Neural cell (in vitro differentiated cells): Measurements from ENCODE around the gene BRF1. TPM values are rescaled to one million over a fixed set of nuclear protein-coding genes. Genes with fewer than 3 reads are reported as not detected.
"Not testable (repeated sequence)": the region's sequence is repeated elsewhere in the genome, so short reads cannot be mapped to it uniquely, and the experiment has no call there.

Source experiments
- H2AFZ ChIP-seq: fragments of 200-600, 300-800 bp; sonication (generic), shearing (Covaris generic); 2 replicates; pipeline ENCODE4 v1.6.0; 2014; ENCODE audit warnings: low read depth, mild to moderate bottlenecking, antibody characterized with exemption, low read length, moderate library complexity
- H3F3A ChIP-seq: fragments of 200-600 bp; shearing (Covaris generic); 2 replicates; pipeline ENCODE4 v1.6.1; 2016; ENCODE audit warnings: mild to moderate bottlenecking, moderate library complexity, mixed read lengths, antibody characterized with exemption, low read length; ENCODE audit not compliant: insufficient read depth, poor library complexity, severe bottlenecking
- H3K27ac ChIP-seq: fragments of 200-600, 300-800 bp; sonication (generic), shearing (Covaris generic); 2 replicates; pipeline ENCODE4 v1.5.1; 2014; ENCODE audit warnings: mild to moderate bottlenecking, low read length, moderate library complexity
- H3K27me3 ChIP-seq: fragments of 300-800, 200-600 bp; sonication (generic), shearing (Covaris generic); 2 replicates; pipeline ENCODE4 v1.6.0; 2014; ENCODE audit warnings: mild to moderate bottlenecking, low read depth, low read length, moderate library complexity; ENCODE audit not compliant: insufficient read depth
- H3K36me3 ChIP-seq: fragments of 300-800, 200-600 bp; sonication (generic), shearing (Covaris generic); 2 replicates; pipeline ENCODE4 v1.5.1; 2014; ENCODE audit warnings: mild to moderate bottlenecking, antibody characterized with exemption, low read length, moderate library complexity; ENCODE audit not compliant: insufficient read depth
- H3K4me2 ChIP-seq: fragments of 300-800, 200-600 bp; sonication (generic), shearing (Covaris generic); 2 replicates; pipeline ENCODE4 v1.6.0; 2014; ENCODE audit warnings: mild to moderate bottlenecking, low read length
- H3K4me3 ChIP-seq: fragments of 300-800, 200-600 bp; sonication (generic), shearing (Covaris generic); 2 replicates; pipeline ENCODE4 v1.5.1; 2014; ENCODE audit warnings: mild to moderate bottlenecking, low read length, moderate library complexity
- H3K79me2 ChIP-seq: fragments of 200-600 bp; shearing (Covaris generic); replicated peaks from 2 replicates; pipeline ENCODE4 v1.6.0; 2014; ENCODE audit warnings: mild to moderate bottlenecking, low read length, moderate library complexity; ENCODE audit not compliant: insufficient read depth
- H3K9ac ChIP-seq: fragments of 300-800, 200-600 bp; sonication (generic), shearing (Covaris generic); 2 replicates; pipeline ENCODE4 v1.6.1; 2016; ENCODE audit warnings: mild to moderate bottlenecking, low read length, mixed read lengths
- H3K9me2 ChIP-seq: fragments of 200-600 bp; shearing (Covaris generic); 2 replicates; pipeline ENCODE4 v1.6.1; 2016; ENCODE audit warnings: mild to moderate bottlenecking, low read length, mixed read lengths; ENCODE audit not compliant: insufficient read depth
- H3K9me3 ChIP-seq: fragments of 200-600, 300-800 bp; sonication (generic), shearing (Covaris generic); 2 replicates; pipeline ENCODE4 v1.6.1; 2016; ENCODE audit warnings: mild to moderate bottlenecking, mixed run types, low read length, moderate library complexity, mixed read lengths
- H4K20me1 ChIP-seq: fragments of 200-600 bp; shearing (Covaris generic); 2 replicates; pipeline ENCODE4 v1.6.1; 2016; ENCODE audit warnings: mild to moderate bottlenecking, mixed run types; ENCODE audit not compliant: insufficient read depth
- EP300 ChIP-seq: fragments of 450-650 bp; conservative IDR thresholded peaks from 2 replicates; pipeline ENCODE4 v1.6.1; 2014; ENCODE audit warnings: antibody characterized with exemption, mild to moderate bottlenecking, moderate library complexity; ENCODE audit not compliant: poor library complexity, severe bottlenecking
- EZH2 ChIP-seq: fragments of 200-600, 300-800 bp; shearing (Covaris generic), sonication (generic); IDR thresholded peaks from 2 replicates; pipeline ENCODE4 v1.6.1; 2014; ENCODE audit warnings: antibody characterized with exemption, low read length, borderline replicate concordance, mild to moderate bottlenecking; ENCODE audit not compliant: insufficient read depth, poor library complexity, severe bottlenecking
- MXI1 ChIP-seq: fragments of 450-650 bp; conservative IDR thresholded peaks from 2 replicates; pipeline ENCODE4 v1.6.1; 2014; ENCODE audit warnings: antibody characterized with exemption, mild to moderate bottlenecking; ENCODE audit not compliant: poor library complexity, severe bottlenecking
- POLR2AphosphoS5 ChIP-seq: IDR thresholded peaks from 2 replicates; pipeline ENCODE4 v1.6.1; 2012
- RAD21 ChIP-seq: fragments of 450-650 bp; conservative IDR thresholded peaks from 2 replicates; pipeline ENCODE4 v1.6.1; 2014; ENCODE audit warnings: antibody characterized with exemption, mild to moderate bottlenecking, moderate library complexity
- SMC3 ChIP-seq: fragments of 450-650 bp; conservative IDR thresholded peaks from 2 replicates; pipeline ENCODE4 v1.6.1; 2014; ENCODE audit warnings: antibody characterized with exemption, mild to moderate bottlenecking, moderate library complexity; ENCODE audit not compliant: poor library complexity
- TAF1 ChIP-seq: IDR thresholded peaks from 2 replicates; pipeline ENCODE4 v1.6.1; 2012; ENCODE audit warnings: low read depth
- polyA plus RNA-seq: library from polyadenylated mRNA; depleted of rRNA; stranded (reverse); fragments of >200 nt; gene quantifications from 2 replicates; pipeline ENCODE4 v1.2.3, GENCODE V29; 2014
- TF ChIP-seq, protein P1 (sequence below): fragments of 450-650 bp; IDR thresholded peaks from 2 replicates; pipeline ENCODE4 v1.5.1; 2014; ENCODE audit warnings: antibody characterized with exemption, mild to moderate bottlenecking, moderate library complexity; ENCODE audit not compliant: poor library complexity, severe bottlenecking
- TF ChIP-seq, protein P2 (sequence below): IDR thresholded peaks from 2 replicates; pipeline ENCODE4 v1.6.1; 2012; ENCODE audit warnings: borderline replicate concordance

BRF1 gene
- polyA plus RNA-seq, 1 donor from 2014 or later = 69.4 TPM

DNA sequence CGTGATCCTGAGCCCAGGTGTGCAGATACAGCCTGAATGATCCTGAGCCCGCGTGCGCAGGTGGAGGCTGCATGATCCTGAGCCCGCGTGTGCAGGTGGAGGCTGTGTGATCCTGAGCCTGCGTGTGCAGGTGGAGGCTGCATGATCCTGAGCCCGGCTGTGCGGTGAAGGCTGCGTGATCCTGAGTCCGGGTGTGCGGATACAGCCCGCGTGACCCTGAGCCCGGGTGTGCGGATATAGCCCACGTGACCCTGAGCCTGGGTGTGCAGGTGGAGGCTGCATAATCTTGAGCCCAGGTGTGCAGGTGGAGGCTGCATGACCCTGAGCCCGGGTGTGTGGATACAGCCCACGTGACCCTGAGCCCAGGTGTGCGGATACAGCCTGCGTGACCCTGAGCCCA lies 20.3 kb downstream of the BRF1 start:
- Histone ChIP-seq H3K9me2 (no peaks in the 10 kb centered on the region), H3K36me3 (no peaks in the 10 kb centered on the region), H3K4me3 (no peak overlapping the region), H3K9me3 (no peaks in the 10 kb centered on the region), H3K9ac (no peak overlapping the region), H3K4me2 (no peak overlapping the region), H3F3A (no peaks in the 10 kb centered on the region), H3K27ac (no peak overlapping the region), H2AFZ (no peak overlapping the region), H3K79me2 (peaks cover 7% of the 10 kb centered on the region), H3K27me3 (no peaks in the 10 kb centered on the region), H4K20me1 (no peaks in the 10 kb centered on the region)
- TF ChIP-seq RAD21 = no peak
- TF ChIP-seq, protein P1, sequence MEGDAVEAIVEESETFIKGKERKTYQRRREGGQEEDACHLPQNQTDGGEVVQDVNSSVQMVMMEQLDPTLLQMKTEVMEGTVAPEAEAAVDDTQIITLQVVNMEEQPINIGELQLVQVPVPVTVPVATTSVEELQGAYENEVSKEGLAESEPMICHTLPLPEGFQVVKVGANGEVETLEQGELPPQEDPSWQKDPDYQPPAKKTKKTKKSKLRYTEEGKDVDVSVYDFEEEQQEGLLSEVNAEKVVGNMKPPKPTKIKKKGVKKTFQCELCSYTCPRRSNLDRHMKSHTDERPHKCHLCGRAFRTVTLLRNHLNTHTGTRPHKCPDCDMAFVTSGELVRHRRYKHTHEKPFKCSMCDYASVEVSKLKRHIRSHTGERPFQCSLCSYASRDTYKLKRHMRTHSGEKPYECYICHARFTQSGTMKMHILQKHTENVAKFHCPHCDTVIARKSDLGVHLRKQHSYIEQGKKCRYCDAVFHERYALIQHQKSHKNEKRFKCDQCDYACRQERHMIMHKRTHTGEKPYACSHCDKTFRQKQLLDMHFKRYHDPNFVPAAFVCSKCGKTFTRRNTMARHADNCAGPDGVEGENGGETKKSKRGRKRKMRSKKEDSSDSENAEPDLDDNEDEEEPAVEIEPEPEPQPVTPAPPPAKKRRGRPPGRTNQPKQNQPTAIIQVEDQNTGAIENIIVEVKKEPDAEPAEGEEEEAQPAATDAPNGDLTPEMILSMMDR = no peak

- Histone ChIP-seq H3K79me2 (peaks cover 7% of the 10 kb centered on the region), H3K36me3 (no peaks in the 10 kb centered on the region), H4K20me1 (no peaks in the 10 kb centered on the region), H3K4me2 (no peak overlapping the region), H3K9me3 (no peaks in the 10 kb centered on the region), H3K27ac (no peak overlapping the region), H3K27me3 (no peaks in the 10 kb centered on the region), H3K4me3 (no peak overlapping the region), H3K9me2 (no peaks in the 10 kb centered on the region), H2AFZ (no peak overlapping the region), H3K9ac (no peak overlapping the region), H3F3A (no peaks in the 10 kb centered on the region)
- TF ChIP-seq MXI1 (no peak), SMC3 (no peak), EP300 (no peak), TAF1 (no peak), POLR2AphosphoS5 (no peak), EZH2 (no peak), RAD21 (no peak)
- TF ChIP-seq, protein P2, sequence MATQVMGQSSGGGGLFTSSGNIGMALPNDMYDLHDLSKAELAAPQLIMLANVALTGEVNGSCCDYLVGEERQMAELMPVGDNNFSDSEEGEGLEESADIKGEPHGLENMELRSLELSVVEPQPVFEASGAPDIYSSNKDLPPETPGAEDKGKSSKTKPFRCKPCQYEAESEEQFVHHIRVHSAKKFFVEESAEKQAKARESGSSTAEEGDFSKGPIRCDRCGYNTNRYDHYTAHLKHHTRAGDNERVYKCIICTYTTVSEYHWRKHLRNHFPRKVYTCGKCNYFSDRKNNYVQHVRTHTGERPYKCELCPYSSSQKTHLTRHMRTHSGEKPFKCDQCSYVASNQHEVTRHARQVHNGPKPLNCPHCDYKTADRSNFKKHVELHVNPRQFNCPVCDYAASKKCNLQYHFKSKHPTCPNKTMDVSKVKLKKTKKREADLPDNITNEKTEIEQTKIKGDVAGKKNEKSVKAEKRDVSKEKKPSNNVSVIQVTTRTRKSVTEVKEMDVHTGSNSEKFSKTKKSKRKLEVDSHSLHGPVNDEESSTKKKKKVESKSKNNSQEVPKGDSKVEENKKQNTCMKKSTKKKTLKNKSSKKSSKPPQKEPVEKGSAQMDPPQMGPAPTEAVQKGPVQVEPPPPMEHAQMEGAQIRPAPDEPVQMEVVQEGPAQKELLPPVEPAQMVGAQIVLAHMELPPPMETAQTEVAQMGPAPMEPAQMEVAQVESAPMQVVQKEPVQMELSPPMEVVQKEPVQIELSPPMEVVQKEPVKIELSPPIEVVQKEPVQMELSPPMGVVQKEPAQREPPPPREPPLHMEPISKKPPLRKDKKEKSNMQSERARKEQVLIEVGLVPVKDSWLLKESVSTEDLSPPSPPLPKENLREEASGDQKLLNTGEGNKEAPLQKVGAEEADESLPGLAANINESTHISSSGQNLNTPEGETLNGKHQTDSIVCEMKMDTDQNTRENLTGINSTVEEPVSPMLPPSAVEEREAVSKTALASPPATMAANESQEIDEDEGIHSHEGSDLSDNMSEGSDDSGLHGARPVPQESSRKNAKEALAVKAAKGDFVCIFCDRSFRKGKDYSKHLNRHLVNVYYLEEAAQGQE = no peak
- TF ChIP-seq, protein P1 = no peak
Observed at GRCh38 chr14:105279642-105280361, 21.0 kb downstream of the BRF1 start.

GRCh38 chr14:105277448-105277847 lies 23.4 kb downstream of the BRF1 start:
- not testable (repeated sequence) for H3K27me3 ChIP-seq, H4K20me1 ChIP-seq, H3K4me2 ChIP-seq, H3K27ac ChIP-seq, H3F3A ChIP-seq, H3K9me3 ChIP-seq, H3K36me3 ChIP-seq, H3K9me2 ChIP-seq, H3K9ac ChIP-seq, H3K4me3 ChIP-seq, H3K79me2 ChIP-seq, H2AFZ ChIP-seq
